Measurements from ENCODE around the gene RFWD3.

DNA sequence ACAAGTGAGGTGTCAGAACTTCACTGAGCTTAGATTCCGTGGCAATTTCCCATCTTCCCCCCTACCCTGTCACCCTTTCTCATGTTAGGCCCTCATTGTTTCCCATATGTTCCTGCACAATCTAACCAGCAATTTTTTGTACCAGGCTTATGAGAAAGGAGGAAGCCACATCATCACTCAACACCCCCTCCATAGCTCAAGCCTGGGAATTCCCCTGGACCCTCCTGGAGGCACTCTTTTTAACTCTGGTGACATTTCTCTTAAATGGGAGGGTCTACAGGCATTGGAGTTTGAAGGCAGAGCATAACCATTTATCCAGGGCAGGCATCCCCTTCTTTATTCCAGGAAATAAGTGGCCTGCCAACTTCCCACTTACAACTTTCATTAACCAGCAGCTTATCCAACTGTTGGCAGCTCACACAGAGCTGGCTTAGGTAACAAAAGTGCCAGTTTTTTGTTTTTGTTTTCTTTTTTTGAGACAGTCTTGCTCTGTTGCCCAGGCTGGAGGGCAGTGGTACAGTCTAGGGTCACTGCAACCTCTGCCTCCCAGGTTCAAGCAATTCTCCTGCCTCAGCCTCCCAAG is 49.4 kb downstream of the RFWD3 start:
- TF ChIP-seq, protein P1, sequence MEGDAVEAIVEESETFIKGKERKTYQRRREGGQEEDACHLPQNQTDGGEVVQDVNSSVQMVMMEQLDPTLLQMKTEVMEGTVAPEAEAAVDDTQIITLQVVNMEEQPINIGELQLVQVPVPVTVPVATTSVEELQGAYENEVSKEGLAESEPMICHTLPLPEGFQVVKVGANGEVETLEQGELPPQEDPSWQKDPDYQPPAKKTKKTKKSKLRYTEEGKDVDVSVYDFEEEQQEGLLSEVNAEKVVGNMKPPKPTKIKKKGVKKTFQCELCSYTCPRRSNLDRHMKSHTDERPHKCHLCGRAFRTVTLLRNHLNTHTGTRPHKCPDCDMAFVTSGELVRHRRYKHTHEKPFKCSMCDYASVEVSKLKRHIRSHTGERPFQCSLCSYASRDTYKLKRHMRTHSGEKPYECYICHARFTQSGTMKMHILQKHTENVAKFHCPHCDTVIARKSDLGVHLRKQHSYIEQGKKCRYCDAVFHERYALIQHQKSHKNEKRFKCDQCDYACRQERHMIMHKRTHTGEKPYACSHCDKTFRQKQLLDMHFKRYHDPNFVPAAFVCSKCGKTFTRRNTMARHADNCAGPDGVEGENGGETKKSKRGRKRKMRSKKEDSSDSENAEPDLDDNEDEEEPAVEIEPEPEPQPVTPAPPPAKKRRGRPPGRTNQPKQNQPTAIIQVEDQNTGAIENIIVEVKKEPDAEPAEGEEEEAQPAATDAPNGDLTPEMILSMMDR (IDR thresholded peaks at IDR 0.05; ENCODE audit: low read length): no peak
- TF ChIP-seq EZH2 (IDR thresholded peaks at IDR 0.05; ENCODE audit: borderline replicate concordance, low read length): no peak
